ENCODE measurements around the gene CCR7.
"Not testable (repeated sequence)": the region's sequence is repeated elsewhere in the genome, so short reads cannot be mapped to it uniquely, and the experiment has no call there.

The CCR7 gene

GRCh38 chr17:40597556-40598300 lies 32.5 kb upstream of the CCR7 start:
- no peak for DNase-seq (ENCODE audit: low read depth)

- no peak for DNase-seq (ENCODE audit: low read depth)
These were observed 31.9 kb upstream of the CCR7 start for GRCh38 chr17:40597156-40597555.

- no peak for DNase-seq (ENCODE audit: low read depth)
These were observed 31.1 kb upstream of the CCR7 start for GRCh38 chr17:40596261-40596919.

GRCh38 chr17:40590742-40591141 lies 25.5 kb upstream of the CCR7 start:
- DNase-seq (ENCODE audit: low read depth) = no peak

- DNase-seq (ENCODE audit: low read depth) = no peak
These were observed 23.3 kb upstream of the CCR7 start for GRCh38 chr17:40588552-40588951.

GRCh38 chr17:40586264-40586663 lies 21.0 kb upstream of the CCR7 start:
- not testable (repeated sequence) for DNase-seq (ENCODE audit: low read depth)

- not testable (repeated sequence) for DNase-seq (ENCODE audit: low read depth)
These were observed 19.7 kb upstream of the CCR7 start for GRCh38 chr17:40584950-40585349.

- DNase-seq (ENCODE audit: low read depth) = peak; percentile 45
These were observed 17.1 kb upstream of the CCR7 start for GRCh38 chr17:40582328-40582901.

- no peak for DNase-seq (ENCODE audit: low read depth)
These were observed 14.9 kb upstream of the CCR7 start for GRCh38 chr17:40580140-40580539.

GRCh38 chr17:40579471-40579870 lies 14.2 kb upstream of the CCR7 start:
- DNase-seq (ENCODE audit: low read depth) = no peak

- no peak for DNase-seq (ENCODE audit: low read depth)
These were observed 12.4 kb upstream of the CCR7 start for GRCh38 chr17:40577611-40578065.

- DNase-seq (ENCODE audit: low read depth) = no peak
These were observed 11.0 kb upstream of the CCR7 start for GRCh38 chr17:40576113-40576740.

- DNase-seq (ENCODE audit: low read depth) = no peak
These were observed 9.0 kb upstream of the CCR7 start for GRCh38 chr17:40574292-40574691.

- not testable (repeated sequence) for DNase-seq (ENCODE audit: low read depth)
These were observed 7.1 kb upstream of the CCR7 start for GRCh38 chr17:40572245-40572993.

GRCh38 chr17:40568074-40568836 lies 3.0 kb upstream of the CCR7 start:
- DNase-seq (ENCODE audit: low read depth) = no peak

- no peak for DNase-seq (ENCODE audit: low read depth)
These were observed 2.1 kb upstream of the CCR7 start for GRCh38 chr17:40567377-40567776.

GRCh38 chr17:40565769-40566409 lies 617 bp upstream of the CCR7 start:
- DNase-seq (ENCODE audit: low read depth) = no peak

- no peak for DNase-seq (ENCODE audit: low read depth)
These were observed 933 bp downstream of the CCR7 start for GRCh38 chr17:40564195-40564882.

GRCh38 chr17:40563220-40564052 lies 1.8 kb downstream of the CCR7 start:
- no peak for DNase-seq (ENCODE audit: low read depth)
